CD4-positive, CD25-positive, alpha-beta regulatory T cell (primary cell): ENCODE measurements around the gene ZKSCAN8. TPM values are rescaled to one million over a fixed set of nuclear protein-coding genes. Genes with fewer than 3 reads are reported as not detected.
A peak's percentile ranks its signal among the peaks of the same experiment; 100 is the strongest.

ENCODE experiments used
- ATAC-seq, 2 donors: fragments of 150-1000 bp; cut with Tn5 transposase; one replicate each; pipeline ENCODE4 v1.10.0; 2021; ENCODE audit warnings: low read depth in 2 of 2, moderate number of reproducible peaks in 2 of 2, moderate library complexity in 1 of 2
- DNase-seq, 3 donors: peaks; one replicate each; pipeline versions ENCODE4 v3.0.0 to v3.0.0-alpha.2; 2012 to 2022; ENCODE audit warnings: mixed read lengths in 1 of 3
- H3K27ac ChIP-seq: one replicate; pipeline ENCODE4 v1.7.0; 2013; ENCODE audit warnings: mild to moderate bottlenecking, low read length; ENCODE audit not compliant: insufficient read depth, poor library complexity, severe bottlenecking
- H3K27me3 ChIP-seq: one replicate; pipeline ENCODE4 v1.7.0; 2013; ENCODE audit warnings: low read length; ENCODE audit not compliant: control insufficient read depth, insufficient read depth
- H3K36me3 ChIP-seq: one replicate; pipeline ENCODE4 v1.7.0; 2013; ENCODE audit warnings: mild to moderate bottlenecking, low read length, moderate library complexity; ENCODE audit not compliant: control insufficient read depth, insufficient read depth
- H3K4me1 ChIP-seq: 2 replicates; pipeline ENCODE4 v1.7.0; 2013; ENCODE audit warnings: mild to moderate bottlenecking, low read length; ENCODE audit not compliant: insufficient read depth, control insufficient read depth, poor library complexity, severe bottlenecking
- H3K4me3 ChIP-seq: one replicate; pipeline ENCODE4 v1.7.0; 2013; ENCODE audit warnings: low read depth, mild to moderate bottlenecking, low read length, moderate library complexity
- H3K9me3 ChIP-seq, 2 experiments: 1 replicate in 1 of 2; 2 replicates in 1 of 2; pipeline ENCODE4 v1.7.0; 2013; ENCODE audit warnings: low read length in 2 of 2, mild to moderate bottlenecking in 1 of 2, moderate library complexity in 1 of 2; ENCODE audit not compliant: control insufficient read depth in 2 of 2
- H3K27ac Mint-ChIP-seq, 3 donors: one replicate each; pipeline ENCODE4 v1.8.0; 2020 to 2022; ENCODE audit warnings: mild to moderate bottlenecking in 3 of 3, mixed read lengths in 3 of 3, moderate library complexity in 2 of 3
- H3K27me3 Mint-ChIP-seq: one replicate; pipeline ENCODE4 v1.8.0; 2022; ENCODE audit warnings: mild to moderate bottlenecking, mixed read lengths
- H3K36me3 Mint-ChIP-seq: one replicate; pipeline ENCODE4 v1.8.0; 2020; ENCODE audit warnings: mixed read lengths
- H3K4me1 Mint-ChIP-seq, 4 donors: one replicate each; pipeline ENCODE4 v1.8.0; 2020 to 2022; ENCODE audit warnings: mixed read lengths in 4 of 4, mild to moderate bottlenecking in 1 of 4
- H3K4me3 Mint-ChIP-seq, 4 donors: one replicate each; pipeline ENCODE4 v1.8.0; 2020 to 2022; ENCODE audit warnings: mild to moderate bottlenecking in 4 of 4, mixed read lengths in 4 of 4, moderate library complexity in 3 of 4
- H3K9me3 Mint-ChIP-seq, 7 donors: one replicate each; pipeline ENCODE4 v1.8.0; 2020 to 2022; ENCODE audit warnings: mixed read lengths in 7 of 7, mild to moderate bottlenecking in 3 of 7, moderate library complexity in 2 of 7
- polyA plus RNA-seq, 4 donors: library from polyadenylated mRNA; unstranded; fragments of 300-500 nt; fragmentation: Illumina TruSeq; gene quantifications; one replicate each; pipeline ENCODE4 v1.2.3, GENCODE V29; 2021
- total RNA-seq: library from RNA; stranded (reverse); gene quantifications from one replicate; pipeline ENCODE4 v1.2.3, GENCODE V29; 2022

The ZKSCAN8 gene
- total and polyA plus RNA-seq, 5 donors from 2014 or later: 0.78 to 27.4 (median 1.6) TPM

- H3K27me3 ChIP-seq: no peaks in the 10 kb centered on the region
- Mint-ChIP-seq H3K9me3 (peaks cover 0 to 7% (median 0%) of the 10 kb centered on the region in 7 donors), H3K4me1 (peaks cover 6 to 18% (median 12%) of the 10 kb centered on the region in 4 donors), H3K27ac (no peak overlapping the region), H3K27me3 (no peaks in the 10 kb centered on the region), H3K4me3 (no peak overlapping the region), H3K36me3 (peaks cover 45% of the 10 kb centered on the region)
- DNase-seq: no peak
- no peak for ATAC-seq
- peaks cover 17% of the 10 kb centered on the region for H3K36me3 ChIP-seq
- no peaks in the 10 kb centered on the region for H3K9me3 ChIP-seq
- H3K4me1 ChIP-seq: peaks cover 8% of the 10 kb centered on the region
- no peak overlapping the region for H3K27ac ChIP-seq
- no peak overlapping the region for H3K4me3 ChIP-seq
These were observed 18.6 kb downstream of the ZKSCAN8 start for GRCh38 chr6:28160233-28160632.

- peaks cover 7% of the 10 kb centered on the region for H3K36me3 ChIP-seq
- H3K9me3 Mint-ChIP-seq: peaks cover 0 to 7% (median 1%) of the 10 kb centered on the region in 7 donors
- DNase-seq: peak; percentile 63 to 83 (median 80)
- peak overlapping the region; percentile 22 to 85 (median 76) for H3K4me3 Mint-ChIP-seq
- H3K9me3 ChIP-seq: no peaks in the 10 kb centered on the region
- H3K36me3 Mint-ChIP-seq: peaks cover 36% of the 10 kb centered on the region
- peak overlapping the region in 2 of 3 donors; percentile 47 to 52 for H3K27ac Mint-ChIP-seq
- H3K4me1 Mint-ChIP-seq: peaks cover 6 to 18% (median 12%) of the 10 kb centered on the region in 4 donors
- ATAC-seq: peak; percentile 90 to 96
- H3K27me3 Mint-ChIP-seq: peaks cover 4% of the 10 kb centered on the region
- peaks cover 8% of the 10 kb centered on the region for H3K4me1 ChIP-seq
- no peak overlapping the region for H3K27ac ChIP-seq
- H3K4me3 ChIP-seq: peak overlapping the region; percentile 60
- H3K27me3 ChIP-seq: peaks cover 2% of the 10 kb centered on the region
These were observed 19.9 kb downstream of the ZKSCAN8 start for GRCh38 chr6:28161410-28162079.

GRCh38 chr6:28165563-28165962, 23.9 kb downstream of the ZKSCAN8 start:
- Histone ChIP-seq H3K4me1 (peaks cover 8% of the 10 kb centered on the region), H3K36me3 (no peaks in the 10 kb centered on the region), H3K27ac (no peak overlapping the region), H3K9me3 (no peaks in the 10 kb centered on the region), H3K27me3 (peaks cover 4% of the 10 kb centered on the region), H3K4me3 (no peak overlapping the region)
- DNase-seq: no peak
- H3K4me1 Mint-ChIP-seq: peaks cover 5 to 18% (median 6%) of the 10 kb centered on the region in 4 donors
- no peak overlapping the region for H3K27ac Mint-ChIP-seq
- H3K27me3 Mint-ChIP-seq: peaks cover 15% of the 10 kb centered on the region
- H3K9me3 Mint-ChIP-seq: peaks cover 0 to 5% (median 0%) of the 10 kb centered on the region in 7 donors
- peaks cover 17% of the 10 kb centered on the region for H3K36me3 Mint-ChIP-seq
- no peak for ATAC-seq
- H3K4me3 Mint-ChIP-seq: no peak overlapping the region

- Histone ChIP-seq H3K4me1 (no peaks in the 10 kb centered on the region), H3K4me3 (no peak overlapping the region), H3K27me3 (peaks cover 4% of the 10 kb centered on the region), H3K27ac (no peak overlapping the region), H3K9me3 (no peaks in the 10 kb centered on the region), H3K36me3 (no peaks in the 10 kb centered on the region)
- H3K27me3 Mint-ChIP-seq: peaks cover 21% of the 10 kb centered on the region
- H3K4me3 Mint-ChIP-seq: no peak overlapping the region
- H3K36me3 Mint-ChIP-seq: peaks cover 18% of the 10 kb centered on the region
- peaks cover 0 to 4% (median 0%) of the 10 kb centered on the region in 7 donors for H3K9me3 Mint-ChIP-seq
- H3K27ac Mint-ChIP-seq: no peak overlapping the region
- DNase-seq (no peak), ATAC-seq (no peak)
- peaks cover 0 to 6% (median 4%) of the 10 kb centered on the region in 4 donors for H3K4me1 Mint-ChIP-seq
These were observed 25.4 kb downstream of the ZKSCAN8 start for GRCh38 chr6:28167068-28167467.

GRCh38 chr6:28167926-28168325, 26.2 kb downstream of the ZKSCAN8 start:
- Mint-ChIP-seq H3K27ac (no peak overlapping the region), H3K27me3 (peaks cover 21% of the 10 kb centered on the region), H3K9me3 (peaks cover 0 to 1% (median 0%) of the 10 kb centered on the region in 7 donors), H3K4me1 (no peaks in the 10 kb centered on the region), H3K4me3 (no peak overlapping the region), H3K36me3 (peaks cover 15% of the 10 kb centered on the region)
- Histone ChIP-seq H3K9me3 (no peaks in the 10 kb centered on the region), H3K4me1 (no peaks in the 10 kb centered on the region), H3K4me3 (no peak overlapping the region), H3K27me3 (peaks cover 4% of the 10 kb centered on the region), H3K27ac (no peak overlapping the region), H3K36me3 (no peaks in the 10 kb centered on the region)
- ATAC-seq (no peak), DNase-seq (no peak)

GRCh38 chr6:28171271-28171670, 29.6 kb downstream of the ZKSCAN8 start:
- Mint-ChIP-seq H3K9me3 (peaks cover 0 to 4% (median 0%) of the 10 kb centered on the region in 7 donors), H3K27me3 (peaks cover 45% of the 10 kb centered on the region), H3K4me3 (no peak overlapping the region), H3K27ac (no peak overlapping the region), H3K36me3 (peaks cover 10% of the 10 kb centered on the region), H3K4me1 (no peaks in the 10 kb centered on the region)
- H3K36me3 ChIP-seq: no peaks in the 10 kb centered on the region
- H3K27ac ChIP-seq: no peak overlapping the region
- DNase-seq (no peak), ATAC-seq (no peak)
- no peaks in the 10 kb centered on the region for H3K4me1 ChIP-seq
- H3K27me3 ChIP-seq: peaks cover 11% of the 10 kb centered on the region
- H3K9me3 ChIP-seq: no peaks in the 10 kb centered on the region
- H3K4me3 ChIP-seq: no peak overlapping the region

- Mint-ChIP-seq H3K9me3 (peaks cover 0 to 3% (median 0%) of the 10 kb centered on the region in 7 donors), H3K27me3 (peaks cover 45% of the 10 kb centered on the region), H3K4me1 (no peaks in the 10 kb centered on the region), H3K4me3 (no peak overlapping the region), H3K27ac (peak overlapping the region in 1 of 3 donors; percentile 28), H3K36me3 (peaks cover 10% of the 10 kb centered on the region)
- no peak overlapping the region for H3K4me3 ChIP-seq
- no peak overlapping the region for H3K27ac ChIP-seq
- ATAC-seq (no peak), DNase-seq (no peak)
- no peaks in the 10 kb centered on the region for H3K36me3 ChIP-seq
- peaks cover 8% of the 10 kb centered on the region for H3K27me3 ChIP-seq
- no peaks in the 10 kb centered on the region for H3K9me3 ChIP-seq
- no peaks in the 10 kb centered on the region for H3K4me1 ChIP-seq
These were observed 30.3 kb downstream of the ZKSCAN8 start for GRCh38 chr6:28172006-28172405.

- no peak for DNase-seq
- Mint-ChIP-seq H3K4me3 (no peak overlapping the region), H3K27ac (no peak overlapping the region), H3K9me3 (peaks cover 0 to 10% (median 3%) of the 10 kb centered on the region in 7 donors), H3K36me3 (peaks cover 2% of the 10 kb centered on the region), H3K4me1 (no peaks in the 10 kb centered on the region), H3K27me3 (peaks cover 46% of the 10 kb centered on the region)
- Histone ChIP-seq H3K27me3 (peaks cover 11% of the 10 kb centered on the region), H3K9me3 (no peaks in the 10 kb centered on the region), H3K27ac (no peak overlapping the region), H3K36me3 (no peaks in the 10 kb centered on the region), H3K4me3 (no peak overlapping the region), H3K4me1 (no peaks in the 10 kb centered on the region)
- ATAC-seq: no peak
These were observed 34.7 kb downstream of the ZKSCAN8 start for GRCh38 chr6:28176373-28176772.
